Neural crest cell (in vitro differentiated cells): ENCODE measurements around the gene PDE7B. TPM values are rescaled to one million over a fixed set of nuclear protein-coding genes. Genes with fewer than 3 reads are reported as not detected.

Experiments used
- DNase-seq: peaks from one replicate; pipeline ENCODE4 v3.0.0; 2021; ENCODE audit warnings: low read depth, mixed read lengths, low spot score
- H3K27ac Mint-ChIP-seq: one replicate; pipeline ENCODE4 v1.8.0; 2021; ENCODE audit warnings: mild to moderate bottlenecking, mixed read lengths; ENCODE audit not compliant: unreplicated experiment
- H3K27me3 Mint-ChIP-seq: 2 replicates; pipeline ENCODE4 v1.8.0; 2021; ENCODE audit warnings: low read depth, mild to moderate bottlenecking, mixed read lengths
- H3K36me3 Mint-ChIP-seq: 2 replicates; pipeline ENCODE4 v1.8.0; 2021; ENCODE audit warnings: low read depth, mild to moderate bottlenecking, mixed read lengths
- H3K4me1 Mint-ChIP-seq: 2 replicates; pipeline ENCODE4 v1.8.0; 2021; ENCODE audit warnings: mixed read lengths
- H3K4me3 Mint-ChIP-seq: one replicate; pipeline ENCODE4 v1.8.0; 2021; ENCODE audit warnings: mild to moderate bottlenecking, mixed read lengths
- H3K9me3 Mint-ChIP-seq: 2 replicates; pipeline ENCODE4 v1.8.0; 2021; ENCODE audit warnings: mixed read lengths
- total RNA-seq: library from RNA; stranded (reverse); gene quantifications from 2 replicates; pipeline ENCODE4 v1.2.1, GENCODE V29; 2021
- TF ChIP-seq, protein P1 (sequence below): fragments of 200-600 bp; sonication (generic); conservative IDR thresholded peaks from 2 replicates; pipeline ENCODE4 v1.5.0; 2021; ENCODE audit warnings: antibody characterized with exemption, mild to moderate bottlenecking

PDE7B gene
- total RNA-seq, 1 donor from 2014 or later: 0.58 TPM

GRCh38 chr6:136188486-136188885, 337.0 kb downstream of the PDE7B start:
- Mint-ChIP-seq H3K27ac (no peak overlapping the region), H3K27me3 (no peaks in the 10 kb centered on the region), H3K4me1 (peaks cover 2% of the 10 kb centered on the region), H3K36me3 (no peaks in the 10 kb centered on the region), H3K9me3 (no peaks in the 10 kb centered on the region), H3K4me3 (no peak overlapping the region)
- TF ChIP-seq, protein P1, sequence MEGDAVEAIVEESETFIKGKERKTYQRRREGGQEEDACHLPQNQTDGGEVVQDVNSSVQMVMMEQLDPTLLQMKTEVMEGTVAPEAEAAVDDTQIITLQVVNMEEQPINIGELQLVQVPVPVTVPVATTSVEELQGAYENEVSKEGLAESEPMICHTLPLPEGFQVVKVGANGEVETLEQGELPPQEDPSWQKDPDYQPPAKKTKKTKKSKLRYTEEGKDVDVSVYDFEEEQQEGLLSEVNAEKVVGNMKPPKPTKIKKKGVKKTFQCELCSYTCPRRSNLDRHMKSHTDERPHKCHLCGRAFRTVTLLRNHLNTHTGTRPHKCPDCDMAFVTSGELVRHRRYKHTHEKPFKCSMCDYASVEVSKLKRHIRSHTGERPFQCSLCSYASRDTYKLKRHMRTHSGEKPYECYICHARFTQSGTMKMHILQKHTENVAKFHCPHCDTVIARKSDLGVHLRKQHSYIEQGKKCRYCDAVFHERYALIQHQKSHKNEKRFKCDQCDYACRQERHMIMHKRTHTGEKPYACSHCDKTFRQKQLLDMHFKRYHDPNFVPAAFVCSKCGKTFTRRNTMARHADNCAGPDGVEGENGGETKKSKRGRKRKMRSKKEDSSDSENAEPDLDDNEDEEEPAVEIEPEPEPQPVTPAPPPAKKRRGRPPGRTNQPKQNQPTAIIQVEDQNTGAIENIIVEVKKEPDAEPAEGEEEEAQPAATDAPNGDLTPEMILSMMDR: no peak
- DNase-seq: no peak

GRCh38 chr6:136189104-136189503, 337.6 kb downstream of the PDE7B start:
- DNase-seq: no peak
- Mint-ChIP-seq H3K27me3 (no peaks in the 10 kb centered on the region), H3K4me1 (peaks cover 4% of the 10 kb centered on the region), H3K36me3 (no peaks in the 10 kb centered on the region), H3K9me3 (no peaks in the 10 kb centered on the region), H3K27ac (no peak overlapping the region), H3K4me3 (no peak overlapping the region)
- TF ChIP-seq, protein P1: no peak

DNA sequence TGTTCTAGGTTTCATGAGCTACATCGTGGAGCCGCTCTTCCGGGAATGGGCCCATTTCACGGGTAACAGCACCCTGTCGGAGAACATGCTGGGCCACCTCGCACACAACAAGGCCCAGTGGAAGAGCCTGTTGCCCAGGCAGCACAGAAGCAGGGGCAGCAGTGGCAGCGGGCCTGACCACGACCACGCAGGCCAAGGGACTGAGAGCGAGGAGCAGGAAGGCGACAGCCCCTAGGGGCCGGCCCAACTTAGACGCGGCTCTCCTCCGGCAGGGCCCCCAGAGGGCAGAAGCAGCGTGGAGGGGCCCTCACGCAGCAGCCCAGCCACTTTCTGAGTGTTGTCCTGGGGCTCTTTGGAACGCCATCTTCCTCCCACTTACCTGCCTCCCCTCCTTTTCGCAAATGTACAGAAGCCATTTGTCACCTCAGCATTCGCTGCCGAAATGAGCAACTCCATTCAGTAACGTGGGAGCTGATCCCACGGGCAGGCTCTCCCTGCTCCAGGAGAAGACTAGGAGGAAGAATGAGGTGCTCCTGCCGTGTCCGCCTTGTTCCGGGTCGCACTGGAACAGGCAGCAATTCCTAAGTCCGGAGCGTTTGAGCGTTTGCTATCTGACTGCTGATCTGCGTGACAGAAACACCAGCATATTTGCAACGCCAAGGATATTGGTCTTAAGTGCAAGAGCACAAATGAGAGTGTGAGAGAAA, 340.3 kb downstream of the PDE7B start:
- TF ChIP-seq, protein P1: no peak
- Mint-ChIP-seq H3K27ac (no peak overlapping the region), H3K27me3 (no peaks in the 10 kb centered on the region), H3K36me3 (no peaks in the 10 kb centered on the region), H3K4me3 (no peak overlapping the region), H3K9me3 (no peaks in the 10 kb centered on the region), H3K4me1 (peaks cover 4% of the 10 kb centered on the region)
- no peak for DNase-seq

- TF ChIP-seq, protein P1: no peak
- no peak for DNase-seq
- no peaks in the 10 kb centered on the region for H3K27me3 Mint-ChIP-seq
- H3K4me1 Mint-ChIP-seq: peaks cover 4% of the 10 kb centered on the region
- no peak overlapping the region for H3K4me3 Mint-ChIP-seq
- no peaks in the 10 kb centered on the region for H3K36me3 Mint-ChIP-seq
- no peaks in the 10 kb centered on the region for H3K9me3 Mint-ChIP-seq
- H3K27ac Mint-ChIP-seq: no peak overlapping the region
These were observed 341.4 kb downstream of the PDE7B start for GRCh38 chr6:136192902-136193301.

GRCh38 chr6:136201732-136202131, 350.2 kb downstream of the PDE7B start:
- Mint-ChIP-seq H3K4me3 (no peak overlapping the region), H3K27ac (no peak overlapping the region), H3K4me1 (no peaks in the 10 kb centered on the region), H3K36me3 (no peaks in the 10 kb centered on the region), H3K27me3 (no peaks in the 10 kb centered on the region), H3K9me3 (no peaks in the 10 kb centered on the region)
- DNase-seq: no peak
- TF ChIP-seq, protein P1: no peak
